Measurements from ENCODE around the gene DNAI2. TPM values are rescaled to one million over a fixed set of nuclear protein-coding genes. Genes with fewer than 3 reads are reported as not detected.

The DNAI2 gene
- polyA plus RNA-seq, 2 of the 4 experiments (the other 2 are of a cell fraction), result not detected

DNA sequence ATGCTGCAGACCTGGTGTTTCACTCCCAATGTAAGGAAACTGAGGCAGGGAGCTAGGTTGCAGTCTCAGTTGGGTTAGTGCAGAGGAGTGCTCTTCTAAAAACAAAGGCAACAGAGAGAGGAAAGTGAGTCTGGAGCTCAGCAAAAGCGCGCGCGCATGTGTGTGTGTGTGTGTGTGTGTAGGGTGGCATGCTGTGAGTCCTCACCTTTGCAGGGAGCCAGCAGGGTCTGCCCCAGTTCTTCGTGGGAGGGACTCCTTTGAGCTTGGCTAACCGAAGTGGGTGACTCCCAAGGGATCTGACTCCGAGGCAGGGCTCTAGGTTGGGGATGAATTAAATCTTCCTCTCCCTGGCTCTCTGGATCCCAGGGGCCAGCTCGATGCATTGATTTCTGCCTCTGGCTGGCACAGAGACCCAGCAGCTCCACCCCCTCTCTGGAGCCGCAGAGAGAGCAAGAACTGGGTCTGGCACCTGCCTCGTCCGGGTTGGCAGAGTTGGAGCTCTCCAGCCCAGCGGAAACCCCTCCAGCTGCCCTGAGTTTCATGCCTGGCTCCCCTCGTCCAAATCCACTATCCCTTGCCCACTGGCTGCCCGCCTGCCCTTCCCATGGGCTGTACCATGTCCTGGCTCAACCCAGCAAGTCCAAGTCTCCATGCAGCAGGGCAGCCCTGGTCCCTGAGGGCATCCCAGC, 88.9 kb downstream of the DNAI2 start:
- ChIA-PET POLR2A (no interaction called here), CTCF (interaction anchor here (0.8 to 34.5 kb wide), 21 partner anchors 9 to 475 kb away, joined by 3 to 674 read pairs (median 7); partner anchors contain the start of genes BTBD17, CD300LB, GPR142 and TTYH2)
- WGBS (ENCODE audit: missing lambda C conversion rate), result 32% methylated on average over 14 of the region's 14 CpGs
- no peak for FAIRE-seq
- Histone ChIP-seq H3K27ac (no peak overlapping the region), H3K9me3 (no peaks in the 10 kb centered on the region), H3K4me1 (no peaks in the 10 kb centered on the region), H3K4me3 (no peak overlapping the region), H3K4me2 (no peak overlapping the region)
- TF ChIP-seq CHD4 (IDR thresholded peaks at IDR 0.05; ENCODE audit: borderline replicate concordance) (no peak), HOXA7 (CRISPR knock-in tag; IDR thresholded peaks at IDR 0.05) (no peak), ZC3H11A (IDR thresholded peaks at IDR 0.05) (no peak), FOXS1 (CRISPR knock-in tag; IDR thresholded peaks at IDR 0.05) (no peak), POLR2A (IDR thresholded peaks at IDR 0.05; ENCODE audit: low read length) (no peak), CEBPB (IDR thresholded peaks at IDR 0.05) (no peak), ZFP36 (IDR thresholded peaks at IDR 0.05; ENCODE audit: borderline replicate concordance, partially characterized antibody) (no peak), EP300 (IDR thresholded peaks at IDR 0.05) (no peak), EHMT2 (IDR thresholded peaks at IDR 0.05; ENCODE audit: low read depth) (no peak), POLR2AphosphoS2 (conservative IDR thresholded peaks at IDR 0.05; ENCODE audit: low read length) (no peak), JUN (IDR thresholded peaks at IDR 0.05) (no peak), GATA3 (IDR thresholded peaks at IDR 0.05; ENCODE audit: borderline replicate concordance) (no peak), MAZ (IDR thresholded peaks at IDR 0.05; ENCODE audit: borderline replicate concordance, low read depth, low read length) (no peak), SREBF2 (IDR thresholded peaks at IDR 0.05) (no peak), NFE2L2 (conservative IDR thresholded peaks at IDR 0.05; ENCODE audit: low read length) (no peak), JUNB (IDR thresholded peaks at IDR 0.05) (no peak)
- TF ChIP-seq, protein P1, sequence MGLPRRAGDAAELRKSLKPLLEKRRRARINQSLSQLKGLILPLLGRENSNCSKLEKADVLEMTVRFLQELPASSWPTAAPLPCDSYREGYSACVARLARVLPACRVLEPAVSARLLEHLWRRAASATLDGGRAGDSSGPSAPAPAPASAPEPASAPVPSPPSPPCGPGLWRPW (IDR thresholded peaks at IDR 0.05), result no peak
- TF ChIP-seq, protein P2, sequence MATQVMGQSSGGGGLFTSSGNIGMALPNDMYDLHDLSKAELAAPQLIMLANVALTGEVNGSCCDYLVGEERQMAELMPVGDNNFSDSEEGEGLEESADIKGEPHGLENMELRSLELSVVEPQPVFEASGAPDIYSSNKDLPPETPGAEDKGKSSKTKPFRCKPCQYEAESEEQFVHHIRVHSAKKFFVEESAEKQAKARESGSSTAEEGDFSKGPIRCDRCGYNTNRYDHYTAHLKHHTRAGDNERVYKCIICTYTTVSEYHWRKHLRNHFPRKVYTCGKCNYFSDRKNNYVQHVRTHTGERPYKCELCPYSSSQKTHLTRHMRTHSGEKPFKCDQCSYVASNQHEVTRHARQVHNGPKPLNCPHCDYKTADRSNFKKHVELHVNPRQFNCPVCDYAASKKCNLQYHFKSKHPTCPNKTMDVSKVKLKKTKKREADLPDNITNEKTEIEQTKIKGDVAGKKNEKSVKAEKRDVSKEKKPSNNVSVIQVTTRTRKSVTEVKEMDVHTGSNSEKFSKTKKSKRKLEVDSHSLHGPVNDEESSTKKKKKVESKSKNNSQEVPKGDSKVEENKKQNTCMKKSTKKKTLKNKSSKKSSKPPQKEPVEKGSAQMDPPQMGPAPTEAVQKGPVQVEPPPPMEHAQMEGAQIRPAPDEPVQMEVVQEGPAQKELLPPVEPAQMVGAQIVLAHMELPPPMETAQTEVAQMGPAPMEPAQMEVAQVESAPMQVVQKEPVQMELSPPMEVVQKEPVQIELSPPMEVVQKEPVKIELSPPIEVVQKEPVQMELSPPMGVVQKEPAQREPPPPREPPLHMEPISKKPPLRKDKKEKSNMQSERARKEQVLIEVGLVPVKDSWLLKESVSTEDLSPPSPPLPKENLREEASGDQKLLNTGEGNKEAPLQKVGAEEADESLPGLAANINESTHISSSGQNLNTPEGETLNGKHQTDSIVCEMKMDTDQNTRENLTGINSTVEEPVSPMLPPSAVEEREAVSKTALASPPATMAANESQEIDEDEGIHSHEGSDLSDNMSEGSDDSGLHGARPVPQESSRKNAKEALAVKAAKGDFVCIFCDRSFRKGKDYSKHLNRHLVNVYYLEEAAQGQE (IDR thresholded peaks at IDR 0.05), result no peak
- TF ChIP-seq, protein P3, sequence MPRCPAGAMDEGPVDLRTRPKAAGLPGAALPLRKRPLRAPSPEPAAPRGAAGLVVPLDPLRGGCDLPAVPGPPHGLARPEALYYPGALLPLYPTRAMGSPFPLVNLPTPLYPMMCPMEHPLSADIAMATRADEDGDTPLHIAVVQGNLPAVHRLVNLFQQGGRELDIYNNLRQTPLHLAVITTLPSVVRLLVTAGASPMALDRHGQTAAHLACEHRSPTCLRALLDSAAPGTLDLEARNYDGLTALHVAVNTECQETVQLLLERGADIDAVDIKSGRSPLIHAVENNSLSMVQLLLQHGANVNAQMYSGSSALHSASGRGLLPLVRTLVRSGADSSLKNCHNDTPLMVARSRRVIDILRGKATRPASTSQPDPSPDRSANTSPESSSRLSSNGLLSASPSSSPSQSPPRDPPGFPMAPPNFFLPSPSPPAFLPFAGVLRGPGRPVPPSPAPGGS (IDR thresholded peaks at IDR 0.05), result no peak
- TF ChIP-seq, protein P4, sequence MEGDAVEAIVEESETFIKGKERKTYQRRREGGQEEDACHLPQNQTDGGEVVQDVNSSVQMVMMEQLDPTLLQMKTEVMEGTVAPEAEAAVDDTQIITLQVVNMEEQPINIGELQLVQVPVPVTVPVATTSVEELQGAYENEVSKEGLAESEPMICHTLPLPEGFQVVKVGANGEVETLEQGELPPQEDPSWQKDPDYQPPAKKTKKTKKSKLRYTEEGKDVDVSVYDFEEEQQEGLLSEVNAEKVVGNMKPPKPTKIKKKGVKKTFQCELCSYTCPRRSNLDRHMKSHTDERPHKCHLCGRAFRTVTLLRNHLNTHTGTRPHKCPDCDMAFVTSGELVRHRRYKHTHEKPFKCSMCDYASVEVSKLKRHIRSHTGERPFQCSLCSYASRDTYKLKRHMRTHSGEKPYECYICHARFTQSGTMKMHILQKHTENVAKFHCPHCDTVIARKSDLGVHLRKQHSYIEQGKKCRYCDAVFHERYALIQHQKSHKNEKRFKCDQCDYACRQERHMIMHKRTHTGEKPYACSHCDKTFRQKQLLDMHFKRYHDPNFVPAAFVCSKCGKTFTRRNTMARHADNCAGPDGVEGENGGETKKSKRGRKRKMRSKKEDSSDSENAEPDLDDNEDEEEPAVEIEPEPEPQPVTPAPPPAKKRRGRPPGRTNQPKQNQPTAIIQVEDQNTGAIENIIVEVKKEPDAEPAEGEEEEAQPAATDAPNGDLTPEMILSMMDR (IDR thresholded peaks at IDR 0.05), result no peak
- DNase-seq (ENCODE audit: low read depth in 1 of 2, low spot score in 1 of 2), result no peak
- 0 out of 6 replicates have a peak, but pooled peaks have one; percentile 3 to 7 for ATAC-seq

Other genes starting within 250 kb of the DNAI2 start
- 2,364 and 3,205 TPM in 2 replicates for gene RPL38, start 70.6 kb upstream of the DNAI2 start, polyA plus RNA-seq (2011; rRNA removed)
- 4,033 to 4,354 TPM (median 4,133 TPM) in 3 replicates for gene RPL38, start 70.6 kb upstream of the DNAI2 start, polyA plus RNA-seq (2017; fragmentation: RNase III; extraction: RNeasy Plus Mini Kit Qiagen cat#74134 plus additional on column Dnase treatment)
- gene TTYH2, start 60.7 kb upstream of the DNAI2 start, polyA plus RNA-seq (2011; rRNA removed), result 1.4 and 1.5 TPM in 2 replicates
- gene TTYH2, start 60.7 kb upstream of the DNAI2 start, polyA plus RNA-seq (2017; fragmentation: RNase III; extraction: RNeasy Plus Mini Kit Qiagen cat#74134 plus additional on column Dnase treatment), result 1.1 to 1.7 TPM (median 1.7 TPM) in 3 replicates
- not detected in 2 replicates for gene KIF19, start 52.0 kb downstream of the DNAI2 start, polyA plus RNA-seq (2011; rRNA removed)
- not detected in 3 replicates for gene KIF19, start 52.0 kb downstream of the DNAI2 start, polyA plus RNA-seq (2017; fragmentation: RNase III; extraction: RNeasy Plus Mini Kit Qiagen cat#74134 plus additional on column Dnase treatment)
- gene BTBD17, start 87.6 kb downstream of the DNAI2 start, polyA plus RNA-seq (2011; rRNA removed), result not detected in 2 replicates
- gene BTBD17, start 87.6 kb downstream of the DNAI2 start, polyA plus RNA-seq (2017; fragmentation: RNase III; extraction: RNeasy Plus Mini Kit Qiagen cat#74134 plus additional on column Dnase treatment), result not detected in 3 replicates
- not detected in 2 replicates for gene GPR142, start 93.3 kb downstream of the DNAI2 start, polyA plus RNA-seq (2011; rRNA removed)
- gene GPR142, start 93.3 kb downstream of the DNAI2 start, polyA plus RNA-seq (2017; fragmentation: RNase III; extraction: RNeasy Plus Mini Kit Qiagen cat#74134 plus additional on column Dnase treatment), result not detected in 3 replicates
- gene GPRC5C, start 157.9 kb downstream of the DNAI2 start, polyA plus RNA-seq (2011; rRNA removed), result 36.5 and 44.2 TPM in 2 replicates
- 42.4 to 49.2 TPM (median 44.0 TPM) in 3 replicates for gene GPRC5C, start 157.9 kb downstream of the DNAI2 start, polyA plus RNA-seq (2017; fragmentation: RNase III; extraction: RNeasy Plus Mini Kit Qiagen cat#74134 plus additional on column Dnase treatment)
- not detected in 2 replicates for gene CD300A, start 192.4 kb downstream of the DNAI2 start, polyA plus RNA-seq (2011; rRNA removed)
- not detected in 3 replicates for gene CD300A, start 192.4 kb downstream of the DNAI2 start, polyA plus RNA-seq (2017; fragmentation: RNase III; extraction: RNeasy Plus Mini Kit Qiagen cat#74134 plus additional on column Dnase treatment)